ENCODE results near the gene SLC38A10.

Gene SLC38A10

DNA sequence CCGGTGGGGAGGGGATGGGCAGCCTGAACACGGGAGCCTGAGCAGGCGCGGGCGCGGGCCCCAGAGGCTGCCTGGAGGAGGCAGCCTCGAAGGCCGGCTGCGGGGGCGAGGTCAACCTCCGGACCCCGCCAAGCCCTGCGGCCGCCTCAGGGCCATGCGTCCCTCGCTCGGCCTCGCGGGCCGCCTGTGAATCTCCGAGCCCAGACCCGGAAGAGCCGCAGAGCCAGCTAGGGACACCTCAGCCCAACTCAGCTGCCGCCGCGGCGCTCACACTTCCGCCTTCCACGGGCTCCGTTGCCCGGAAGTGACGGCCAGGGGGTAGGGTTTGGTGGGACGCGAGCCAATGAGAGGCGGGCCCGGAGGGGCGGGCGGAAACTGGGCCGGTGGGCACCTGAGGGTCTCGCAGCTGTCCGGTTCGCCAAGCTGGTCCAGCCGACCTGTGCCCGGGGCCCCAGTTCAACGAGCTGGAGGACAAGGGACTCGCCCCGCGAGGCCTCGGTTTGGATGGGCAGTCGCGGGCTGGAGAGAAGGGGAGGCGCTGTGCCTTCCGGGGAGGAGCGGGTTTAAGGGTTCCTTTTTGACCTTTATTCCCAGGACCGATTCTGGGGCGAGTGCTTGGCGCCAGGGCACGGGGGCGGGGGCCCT is at the start of gene SLC38A10:
SLC38A10 (minus strand) TSS at position 277 of the 645 bp plus-strand sequence. CDS start 386 bp downstream, outside the sequence.
- in situ Hi-C loops (cut with HindIII; ENCODE audit: low sequenced_read_pairs) = no loop called here

GRCh38 chr17:81342269-81343070 is 47.4 kb upstream of the SLC38A10 start:
- in situ Hi-C loops (cut with HindIII; ENCODE audit: low sequenced_read_pairs) = no loop called here

GRCh38 chr17:81341516-81342268 is 46.6 kb upstream of the SLC38A10 start:
- in situ Hi-C loops (cut with HindIII; ENCODE audit: low sequenced_read_pairs) = no loop called here

DNA sequence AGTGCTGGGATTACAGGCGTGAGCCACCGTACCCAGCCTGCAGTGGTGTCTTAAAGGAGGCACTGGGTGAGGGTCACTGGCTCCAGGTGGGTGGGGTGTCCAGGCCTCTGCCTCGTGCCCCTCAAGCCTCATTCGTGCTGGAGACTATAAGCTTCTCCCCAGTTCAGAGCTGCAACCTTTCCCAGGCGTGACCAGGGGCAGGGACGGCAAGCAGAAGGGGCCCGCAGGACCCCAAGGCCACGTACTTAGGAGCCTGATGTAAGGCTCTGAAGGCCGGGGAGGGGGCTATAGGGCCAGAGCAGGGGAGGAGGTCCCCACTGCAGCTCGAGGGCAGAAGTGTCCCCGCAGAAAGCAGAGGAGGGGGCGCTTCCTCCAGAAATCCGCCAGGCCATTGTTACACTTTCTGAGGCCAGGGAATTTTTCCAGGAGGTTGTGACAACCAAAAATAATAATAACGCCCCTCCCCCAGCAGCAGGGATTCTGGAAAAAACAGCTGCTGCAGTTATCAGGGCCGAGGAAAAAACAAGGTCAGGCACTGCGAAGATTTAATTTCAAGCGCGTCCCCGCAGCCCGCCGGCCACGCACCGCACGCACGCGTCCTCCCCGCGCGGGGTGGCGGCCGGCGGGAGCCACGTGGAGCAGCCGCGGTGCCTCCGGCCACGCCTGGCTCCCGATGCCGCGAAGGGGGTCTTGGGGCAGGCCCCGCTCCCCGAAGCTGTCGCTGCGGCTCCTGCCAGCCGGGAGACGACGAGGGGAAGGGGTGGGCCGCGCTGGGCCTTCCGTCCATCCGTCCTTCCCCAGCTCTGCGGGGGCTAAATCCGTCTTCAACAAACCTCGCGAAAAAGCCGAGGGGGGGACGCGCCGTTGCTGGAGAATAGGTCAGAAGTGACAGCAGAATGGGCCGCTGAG is 45.8 kb upstream of the SLC38A10 start:
- in situ Hi-C loops (cut with HindIII; ENCODE audit: low sequenced_read_pairs) = no loop called here

GRCh38 chr17:81339534-81340296 is 44.6 kb upstream of the SLC38A10 start:
- in situ Hi-C loops (cut with HindIII; ENCODE audit: low sequenced_read_pairs) = no loop called here

- in situ Hi-C loops (cut with HindIII; ENCODE audit: low sequenced_read_pairs) = no loop called here
These were observed 44.1 kb upstream of the SLC38A10 start for GRCh38 chr17:81339191-81339533.

- in situ Hi-C loops (cut with HindIII; ENCODE audit: low sequenced_read_pairs) = no loop called here
These were observed 43.4 kb upstream of the SLC38A10 start for GRCh38 chr17:81338274-81339190.

DNA sequence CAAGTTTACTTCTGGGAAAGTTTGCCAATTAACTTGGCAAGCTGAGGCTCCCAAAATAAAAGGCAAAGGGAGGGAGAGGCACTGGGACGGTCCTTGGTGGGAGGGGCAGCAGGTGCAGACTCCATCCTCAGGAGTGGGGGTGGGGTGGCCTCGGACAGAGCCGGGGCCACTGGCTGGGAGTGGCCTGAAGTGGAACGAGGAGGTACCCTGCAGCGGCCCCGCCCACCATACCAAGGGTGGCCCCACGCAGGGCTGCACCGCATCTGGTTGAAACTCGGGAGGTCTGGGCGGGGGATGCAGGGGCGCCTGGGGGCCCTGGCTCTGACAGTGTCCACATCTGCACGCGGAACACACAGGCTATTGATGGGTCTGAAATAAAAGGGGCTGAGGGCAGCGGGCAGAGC is 42.4 kb upstream of the SLC38A10 start:
- in situ Hi-C loops (cut with HindIII; ENCODE audit: low sequenced_read_pairs) = no loop called here

DNA sequence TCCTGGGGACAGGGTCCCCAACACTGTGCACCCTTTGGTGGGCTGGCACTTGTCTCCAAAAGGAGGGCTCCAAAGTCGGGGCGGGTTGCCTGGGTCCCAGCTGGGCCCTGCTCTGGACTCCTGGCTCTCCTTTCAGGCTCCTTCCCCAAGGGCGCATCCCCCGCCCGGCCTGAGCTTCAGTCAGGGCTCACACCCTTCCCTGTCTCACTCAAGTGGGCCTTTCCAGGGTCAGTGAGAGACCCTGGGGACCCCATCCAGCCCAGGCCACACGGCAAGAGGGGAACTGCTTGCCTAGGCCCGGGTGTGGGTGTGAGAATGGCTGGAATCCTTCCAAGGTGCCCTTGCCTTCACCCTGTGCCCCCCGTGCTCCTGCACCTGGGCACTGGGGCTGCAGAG is 41.8 kb upstream of the SLC38A10 start:
- in situ Hi-C loops (cut with HindIII; ENCODE audit: low sequenced_read_pairs) = no loop called here

- in situ Hi-C loops (cut with HindIII; ENCODE audit: low sequenced_read_pairs) = no loop called here
These were observed 41.3 kb upstream of the SLC38A10 start for GRCh38 chr17:81336296-81336929.

- in situ Hi-C loops (cut with HindIII; ENCODE audit: low sequenced_read_pairs) = no loop called here
These were observed 40.7 kb upstream of the SLC38A10 start for GRCh38 chr17:81335773-81336157.

DNA sequence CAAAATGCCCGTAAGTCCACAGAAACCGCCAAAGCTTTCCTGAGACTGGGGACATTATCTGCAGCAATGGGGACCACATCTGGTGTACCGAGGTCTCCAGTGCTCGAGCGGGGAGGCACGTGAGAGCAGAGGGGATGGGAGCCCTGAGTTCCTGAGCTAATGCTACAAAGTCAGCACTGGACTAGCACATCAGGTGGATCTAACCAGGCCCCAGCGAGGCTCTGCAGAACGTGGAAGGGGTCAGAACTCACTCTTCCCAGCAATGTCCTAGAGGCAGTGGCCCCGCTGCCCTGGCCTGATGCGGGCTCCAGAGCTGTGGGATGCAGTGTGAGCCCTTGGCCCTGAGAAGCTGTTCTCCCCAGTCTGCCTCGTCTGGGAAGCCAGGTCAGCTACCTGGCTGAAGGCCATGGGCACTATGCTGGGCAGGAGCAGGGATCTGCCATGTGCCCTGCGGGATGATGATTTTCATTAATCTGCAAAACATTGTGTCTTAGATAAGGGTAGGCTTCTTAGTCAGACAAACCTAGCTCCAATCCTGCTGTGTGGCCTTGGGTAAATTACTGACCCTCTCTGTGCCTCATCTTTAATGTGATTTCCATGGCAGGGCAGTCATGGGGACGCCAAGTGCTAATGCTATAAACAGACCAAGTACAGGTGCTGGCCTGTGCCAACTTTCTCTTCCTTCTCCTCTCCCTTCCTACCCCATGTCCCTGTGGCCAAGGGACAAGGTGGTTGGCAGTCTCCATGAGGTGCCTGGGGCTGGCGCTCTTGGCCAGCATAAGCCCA is 40.1 kb upstream of the SLC38A10 start:
- in situ Hi-C loops (cut with HindIII; ENCODE audit: low sequenced_read_pairs) = no loop called here

DNA sequence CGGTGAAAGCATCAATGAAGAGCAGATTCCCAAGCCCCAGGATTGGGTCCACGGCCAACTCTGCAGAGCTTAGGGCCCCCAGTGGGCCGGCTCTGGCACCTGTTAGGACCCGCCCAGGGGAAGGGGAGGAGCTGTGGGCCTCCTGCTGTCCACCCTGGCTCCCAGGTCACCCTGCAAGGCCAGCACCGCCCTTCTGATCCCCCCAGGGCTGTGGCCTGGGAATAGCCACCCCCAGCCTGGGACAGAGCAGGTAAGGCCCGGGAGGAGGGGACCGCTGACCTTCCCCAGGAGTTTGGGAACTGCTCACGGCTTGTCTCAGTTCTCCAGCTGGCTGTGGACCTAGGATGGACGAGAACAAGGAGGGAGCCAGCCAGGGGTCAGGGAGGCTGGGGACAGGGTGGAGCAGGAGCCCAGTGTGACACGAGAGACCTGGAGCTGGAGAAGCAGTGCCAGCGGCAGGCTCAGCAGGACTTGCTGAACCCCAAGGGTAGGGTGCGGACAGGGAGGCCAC is 39.3 kb upstream of the SLC38A10 start:
- in situ Hi-C loops (cut with HindIII; ENCODE audit: low sequenced_read_pairs) = no loop called here

GRCh38 chr17:81333616-81334368 is 38.7 kb upstream of the SLC38A10 start:
- in situ Hi-C loops (cut with HindIII; ENCODE audit: low sequenced_read_pairs) = no loop called here

- in situ Hi-C loops (cut with HindIII; ENCODE audit: low sequenced_read_pairs) = no loop called here
These were observed 37.9 kb upstream of the SLC38A10 start for GRCh38 chr17:81332914-81333528.

DNA sequence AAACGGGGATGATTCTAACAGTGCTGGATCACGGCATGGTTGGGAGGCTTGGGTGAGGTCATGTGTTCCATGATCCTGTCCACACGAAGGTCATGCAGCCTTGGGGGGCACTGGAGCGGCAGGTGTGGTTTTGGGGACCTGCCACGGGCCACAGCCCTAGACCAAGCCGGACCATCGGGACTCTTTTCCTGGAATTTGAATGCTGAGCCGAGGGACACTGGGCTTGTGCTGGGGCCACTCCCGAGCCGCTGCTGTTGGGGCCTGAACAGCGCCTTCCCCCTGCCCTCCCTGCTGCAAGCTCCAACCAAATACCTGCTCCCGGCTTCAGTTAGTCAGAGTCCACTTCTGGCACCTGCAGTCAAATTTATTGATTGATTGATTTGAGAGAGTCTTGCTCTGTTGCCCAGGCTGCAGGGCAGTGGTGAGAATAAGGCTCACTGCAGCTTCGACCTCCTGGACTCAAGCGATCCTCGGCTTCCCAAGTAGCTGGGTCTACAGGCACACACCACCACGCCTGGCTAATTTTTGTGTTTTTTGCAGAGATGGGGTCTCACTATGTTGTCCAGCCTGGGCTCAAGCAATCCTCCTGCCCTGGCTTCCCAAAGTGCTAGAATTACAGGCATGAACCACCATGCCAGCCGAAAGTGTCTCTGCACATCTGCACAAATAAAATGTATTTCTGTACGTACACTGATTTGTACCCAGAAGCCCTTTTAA is 37.2 kb upstream of the SLC38A10 start:
- in situ Hi-C loops (cut with HindIII; ENCODE audit: low sequenced_read_pairs) = no loop called here
